ENCODE data around the gene SUN2. TPM values are rescaled to one million over a fixed set of nuclear protein-coding genes. Genes with fewer than 3 reads are reported as not detected.

Gene SUN2
- total and polyA plus RNA-seq, 2 of the 13 experiments (the other 11 are each of a cell fraction or from before 2014, with no cell fraction given), result 45.6 to 56.6 TPM

GRCh38 chr22:38760477-38761201 is 4.8 kb upstream of the SUN2 start (continued):
- TF ChIP-seq DMTF1 (CRISPR knock-in tag; IDR thresholded peaks at IDR 0.05), result no peak
- no peak for TF ChIP-seq ZNF564 (CRISPR knock-in tag; IDR thresholded peaks at IDR 0.05)
- TF ChIP-seq, protein P1, sequence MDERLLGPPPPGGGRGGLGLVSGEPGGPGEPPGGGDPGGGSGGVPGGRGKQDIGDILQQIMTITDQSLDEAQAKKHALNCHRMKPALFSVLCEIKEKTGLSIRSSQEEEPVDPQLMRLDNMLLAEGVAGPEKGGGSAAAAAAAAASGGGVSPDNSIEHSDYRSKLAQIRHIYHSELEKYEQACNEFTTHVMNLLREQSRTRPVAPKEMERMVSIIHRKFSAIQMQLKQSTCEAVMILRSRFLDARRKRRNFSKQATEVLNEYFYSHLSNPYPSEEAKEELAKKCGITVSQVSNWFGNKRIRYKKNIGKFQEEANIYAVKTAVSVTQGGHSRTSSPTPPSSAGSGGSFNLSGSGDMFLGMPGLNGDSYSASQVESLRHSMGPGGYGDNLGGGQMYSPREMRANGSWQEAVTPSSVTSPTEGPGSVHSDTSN (CRISPR knock-in tag; IDR thresholded peaks at IDR 0.05), result no peak
- peak; percentile 14; the same call in 1 of the 2 replicates for TF ChIP-seq SAP130 (CRISPR knock-in tag; IDR thresholded peaks at IDR 0.05; ENCODE audit: low read depth)
- no peak for TF ChIP-seq SMAD3 (CRISPR knock-in tag; IDR thresholded peaks at IDR 0.05)
- TF ChIP-seq ATAD3A (CRISPR knock-in tag; IDR thresholded peaks at IDR 0.05), result no peak
- no peak for TF ChIP-seq CENPX (CRISPR knock-in tag; IDR thresholded peaks at IDR 0.05)
- no peak for TF ChIP-seq NBN (conservative IDR thresholded peaks at IDR 0.05)
- TF ChIP-seq, protein P2, sequence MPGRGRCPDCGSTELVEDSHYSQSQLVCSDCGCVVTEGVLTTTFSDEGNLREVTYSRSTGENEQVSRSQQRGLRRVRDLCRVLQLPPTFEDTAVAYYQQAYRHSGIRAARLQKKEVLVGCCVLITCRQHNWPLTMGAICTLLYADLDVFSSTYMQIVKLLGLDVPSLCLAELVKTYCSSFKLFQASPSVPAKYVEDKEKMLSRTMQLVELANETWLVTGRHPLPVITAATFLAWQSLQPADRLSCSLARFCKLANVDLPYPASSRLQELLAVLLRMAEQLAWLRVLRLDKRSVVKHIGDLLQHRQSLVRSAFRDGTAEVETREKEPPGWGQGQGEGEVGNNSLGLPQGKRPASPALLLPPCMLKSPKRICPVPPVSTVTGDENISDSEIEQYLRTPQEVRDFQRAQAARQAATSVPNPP (CRISPR knock-in tag; IDR thresholded peaks at IDR 0.05), result no peak
- no peak for TF ChIP-seq ZNF512 (CRISPR knock-in tag; IDR thresholded peaks at IDR 0.05)
- TF ChIP-seq MXD4 (CRISPR knock-in tag; IDR thresholded peaks at IDR 0.05), result no peak
- peak; percentile 54 for TF ChIP-seq AGO2 (optimal IDR thresholded peaks at IDR 0.05; ENCODE audit: low read depth, low read length)

All from HepG2 (cell line).